Measurements from ENCODE around the gene C16orf96. TPM values are rescaled to one million over a fixed set of nuclear protein-coding genes. Genes with fewer than 3 reads are reported as not detected.
A peak's percentile ranks its signal among the peaks of the same experiment; 100 is the strongest.

C16orf96 gene
- total RNA-seq, 1 experiment from 2014 or later, result 0.10 TPM

GRCh38 chr16:4548124-4548523 lies 8.0 kb upstream of the C16orf96 start:
- ATAC-seq, result no peak
- no peak overlapping the region for H3K4me3 ChIP-seq (replicated peaks in 1 of 2; ENCODE audit: low read depth in 1 of 2, low read length in 2 of 2)
- no peaks in the 10 kb centered on the region for H3K9me2 ChIP-seq (ENCODE audit: insufficient read depth)
- no peaks in the 10 kb centered on the region for H3K27me3 ChIP-seq (ENCODE audit: insufficient read depth, low read length)
- H4K20me1 ChIP-seq (ENCODE audit: insufficient read depth), result no peaks in the 10 kb centered on the region
- H3K9me3 ChIP-seq (ENCODE audit: control insufficient read depth in 1 of 2, insufficient read depth in 1 of 2, low read depth in 1 of 2, low read length in 2 of 2), result no peaks in the 10 kb centered on the region
- H3K4me2 ChIP-seq (ENCODE audit: low read length), result peak overlapping the region; percentile 14; the same call in 1 of the 2 replicates
- H3K79me2 ChIP-seq (ENCODE audit: insufficient read depth, low read length), result no peaks in the 10 kb centered on the region
- intact Hi-C loops (cut with micrococcal nuclease), result loop anchor here (1.0 kb wide), 1 partner anchor 42 kb away; no protein-coding TSS in a partner anchor
- ChIA-PET POLR2A (no interaction called here), RAD21 (ENCODE audit: low non-redundant PET in 1 of 2, low total read pairs in 2 of 2, uncharacterized antibody in 2 of 2, unreplicated experiment in 2 of 2) (interaction anchor here (0.8 kb wide), 2 partner anchors 41 to 93 kb away, joined by 3 to 4 read pairs; no protein-coding TSS in a partner anchor), CTCF (interaction anchor here (0.9 to 2.0 kb wide), 15 partner anchors 9 to 410 kb away, joined by 3 to 11 read pairs (median 4); partner anchors contain the start of genes CDIP1 and SEC14L5)
- H2AFZ ChIP-seq (ENCODE audit: low read depth, low read length, poor library complexity, severe bottlenecking), result no peak overlapping the region
- H3K27ac ChIP-seq (ENCODE audit: low read depth, low read length), result no peak overlapping the region
- no peak for DNase-seq (ENCODE audit: low read depth, low spot score)
- no peak for TF ChIP-seq EZH2 (IDR thresholded peaks at IDR 0.05)
- no TSS peak for BruUV-seq (replicated peaks)
- H3K36me3 ChIP-seq (ENCODE audit: control insufficient read depth in 1 of 2, insufficient read depth in 2 of 2, low read length in 2 of 2), result no peaks in the 10 kb centered on the region
- H3K9ac ChIP-seq (ENCODE audit: low read length), result no peak overlapping the region
- peaks cover 0 to 5% of the 10 kb centered on the region in 2 experiments; a peak in 2 of 4 replicates for H3K4me1 ChIP-seq (ENCODE audit: control insufficient read depth in 1 of 2, insufficient read depth in 2 of 2, low read length in 2 of 2)

- no peaks in the 10 kb centered on the region for H3K9me2 ChIP-seq (ENCODE audit: insufficient read depth)
- ChIA-PET POLR2A (no interaction called here), CTCF (interaction anchor here (0.8 to 0.9 kb wide), 2 partner anchors 8 to 35 kb away, joined by 3 read pairs; no protein-coding TSS in a partner anchor)
Measured at GRCh38 chr16:4550591-4550990, 5.5 kb upstream of the C16orf96 start.

More at GRCh38 chr16:4550591-4550990, 5.5 kb upstream of the C16orf96 start:
- H4K20me1 ChIP-seq (ENCODE audit: insufficient read depth), result no peaks in the 10 kb centered on the region
- H2AFZ ChIP-seq (ENCODE audit: low read depth, low read length, poor library complexity, severe bottlenecking), result no peak overlapping the region
- DNase-seq (ENCODE audit: low read depth, low spot score) (no peak), ATAC-seq (no peak)
- no peaks in the 10 kb centered on the region for H3K79me2 ChIP-seq (ENCODE audit: insufficient read depth, low read length)
- intact Hi-C loops (cut with micrococcal nuclease), result no loop called here
- no peak for TF ChIP-seq SRF (IDR thresholded peaks at IDR 0.05; ENCODE audit: low read depth)
- TF ChIP-seq ELF1 (IDR thresholded peaks at IDR 0.05; ENCODE audit: borderline replicate concordance, low read depth), result no peak
- TF ChIP-seq EGR1 (IDR thresholded peaks at IDR 0.05; ENCODE audit: low read depth), result no peak
- no peak for TF ChIP-seq YY1 (IDR thresholded peaks at IDR 0.05; ENCODE audit: extremely low read depth, insufficient replicate concordance, low read depth, low read length)
- no peak for TF ChIP-seq RAD21 (IDR thresholded peaks at IDR 0.05; ENCODE audit: low read depth)
- no peak for TF ChIP-seq REST (IDR thresholded peaks at IDR 0.05; ENCODE audit: low read depth)
- no peak for TF ChIP-seq POLR2AphosphoS5 (IDR thresholded peaks at IDR 0.05; ENCODE audit: low read depth, low read length)
- no peak for TF ChIP-seq SIN3A (IDR thresholded peaks at IDR 0.05; ENCODE audit: low read depth)
- no peak for TF ChIP-seq EZH2phosphoT487 (IDR thresholded peaks at IDR 0.05; ENCODE audit: borderline replicate concordance)
- no peak for TF ChIP-seq EZH2 (IDR thresholded peaks at IDR 0.05)
- no peak for TF ChIP-seq SP1 (IDR thresholded peaks at IDR 0.05; ENCODE audit: low read depth)
- no peak for TF ChIP-seq CTCF (IDR thresholded peaks at IDR 0.05 in 2 of 3, conservative IDR thresholded peaks at IDR 0.05 in 1 of 3; ENCODE audit: borderline replicate concordance in 1 of 3, insufficient read depth in 1 of 3, low read depth in 2 of 3, low read length in 2 of 3)
- TF ChIP-seq TCF7L2 (IDR thresholded peaks at IDR 0.05; ENCODE audit: borderline replicate concordance, extremely low read depth, insufficient read depth, insufficient read length), result no peak
- H3K27ac ChIP-seq (ENCODE audit: low read depth, low read length), result no peak overlapping the region
- RAD21 ChIA-PET (ENCODE audit: low non-redundant PET in 1 of 2, low total read pairs in 2 of 2, uncharacterized antibody in 2 of 2, unreplicated experiment in 2 of 2), result no interaction called here
- no peak overlapping the region for H3K4me2 ChIP-seq (ENCODE audit: low read length)
- H3K4me3 ChIP-seq (replicated peaks in 1 of 2; ENCODE audit: low read depth in 1 of 2, low read length in 2 of 2), result no peak overlapping the region
- no peak overlapping the region for H3K9ac ChIP-seq (ENCODE audit: low read length)
- H3K4me1 ChIP-seq (ENCODE audit: control insufficient read depth in 1 of 2, insufficient read depth in 2 of 2, low read length in 2 of 2), result peaks cover 0 to 5% of the 10 kb centered on the region in 2 experiments; a peak in 2 of 4 replicates
- H3K36me3 ChIP-seq (ENCODE audit: control insufficient read depth in 1 of 2, insufficient read depth in 2 of 2, low read length in 2 of 2), result no peaks in the 10 kb centered on the region
- H3K9me3 ChIP-seq (ENCODE audit: control insufficient read depth in 1 of 2, insufficient read depth in 1 of 2, low read depth in 1 of 2, low read length in 2 of 2), result no peaks in the 10 kb centered on the region
- no peaks in the 10 kb centered on the region for H3K27me3 ChIP-seq (ENCODE audit: insufficient read depth, low read length)
- no TSS peak for BruUV-seq (replicated peaks)
